Trophoblast cell (in vitro differentiated cells and primary cell): Measurements from ENCODE around the gene SETD6.
"Not testable (repeated sequence)": the region's sequence is repeated elsewhere in the genome, so short reads cannot be mapped to it uniquely, and the experiment has no call there.

Source experiments
- DNase-seq, 2 donors: peaks; one replicate each; pipeline ENCODE4 v3.0.0-alpha.2; 2016
- H2AFZ ChIP-seq: 2 replicates; pipeline ENCODE4 v1.6.1; 2013; ENCODE audit warnings: low read length, moderate library complexity, mild to moderate bottlenecking; ENCODE audit not compliant: insufficient read depth, poor library complexity
- H2AK5ac ChIP-seq: 2 replicates; pipeline ENCODE4 v1.6.1; 2013; ENCODE audit warnings: mild to moderate bottlenecking, low read length
- H2BK120ac ChIP-seq: 2 replicates; pipeline ENCODE4 v1.6.1; 2013; ENCODE audit warnings: low read length, mild to moderate bottlenecking, moderate library complexity; ENCODE audit not compliant: insufficient read depth, poor library complexity
- H2BK12ac ChIP-seq: 2 replicates; pipeline ENCODE4 v1.6.1; 2013; ENCODE audit warnings: mild to moderate bottlenecking, low read length, moderate library complexity
- H2BK5ac ChIP-seq: 2 replicates; pipeline ENCODE4 v1.6.1; 2013; ENCODE audit warnings: low read length, low read depth, moderate library complexity, mild to moderate bottlenecking; ENCODE audit not compliant: poor library complexity
- H3K14ac ChIP-seq: 2 replicates; pipeline ENCODE4 v1.6.1; 2013; ENCODE audit warnings: mild to moderate bottlenecking, low read length
- H3K18ac ChIP-seq: 2 replicates; pipeline ENCODE4 v1.6.1; 2013; ENCODE audit warnings: mild to moderate bottlenecking, low read length
- H3K23ac ChIP-seq: 2 replicates; pipeline ENCODE4 v1.6.1; 2013; ENCODE audit warnings: low read length
- H3K27ac ChIP-seq: 2 replicates; pipeline ENCODE4 v1.5.1; 2013; ENCODE audit warnings: low read depth, mild to moderate bottlenecking, inconsistent platforms, low read length, moderate library complexity
- H3K27me3 ChIP-seq: 2 replicates; pipeline ENCODE4 v1.6.1; 2013; ENCODE audit warnings: inconsistent platforms, mild to moderate bottlenecking, low read length, moderate library complexity; ENCODE audit not compliant: insufficient read depth
- H3K36me3 ChIP-seq, 2 experiments: 1 replicate in 1 of 2; 2 replicates in 1 of 2; pipeline ENCODE4 v1.6.1; 2013; ENCODE audit warnings: low read length in 2 of 2, mild to moderate bottlenecking in 2 of 2, moderate library complexity in 1 of 2; ENCODE audit not compliant: insufficient read depth in 2 of 2, control insufficient read depth in 1 of 2
- H3K4ac ChIP-seq: 2 replicates; pipeline ENCODE4 v1.6.1; 2013; ENCODE audit warnings: low read depth, mild to moderate bottlenecking, low read length, moderate library complexity
- H3K4me1 ChIP-seq, 2 experiments: 1 replicate in 1 of 2; 2 replicates in 1 of 2; pipeline ENCODE4 v1.6.1; 2013; ENCODE audit warnings: low read length in 2 of 2, mild to moderate bottlenecking in 2 of 2, moderate library complexity in 1 of 2; ENCODE audit not compliant: insufficient read depth in 2 of 2, control insufficient read depth in 1 of 2
- H3K4me2 ChIP-seq: 2 replicates; pipeline ENCODE4 v1.6.1; 2013; ENCODE audit warnings: inconsistent platforms, mild to moderate bottlenecking, low read length, moderate library complexity
- H3K4me3 ChIP-seq: 2 replicates; pipeline ENCODE4 v1.5.1; 2013; ENCODE audit warnings: mild to moderate bottlenecking, low read depth, low read length, inconsistent platforms
- H3K79me1 ChIP-seq: one replicate; pipeline ENCODE4 v1.6.1; 2013; ENCODE audit warnings: low read length
- H3K79me2 ChIP-seq: 2 replicates; pipeline ENCODE4 v1.6.1; 2013; ENCODE audit warnings: low read length, mild to moderate bottlenecking; ENCODE audit not compliant: control insufficient read depth, insufficient read depth, poor library complexity
- H3K9ac ChIP-seq: 2 replicates; pipeline ENCODE4 v1.6.1; 2013; ENCODE audit warnings: mild to moderate bottlenecking, low read length
- H3K9me3 ChIP-seq: 2 replicates; pipeline ENCODE4 v1.6.1; 2013; ENCODE audit warnings: low read depth, mild to moderate bottlenecking, control low read depth, inconsistent platforms, low read length; ENCODE audit not compliant: insufficient read depth
- H4K12ac ChIP-seq: 2 replicates; pipeline ENCODE4 v1.6.1; 2013; ENCODE audit warnings: low read depth, mild to moderate bottlenecking, low read length, moderate library complexity
- H4K8ac ChIP-seq: 2 replicates; pipeline ENCODE4 v1.6.1; 2013; ENCODE audit warnings: low read depth, mild to moderate bottlenecking, low read length, moderate library complexity
- H4K91ac ChIP-seq: one replicate; pipeline ENCODE4 v1.6.1; 2013; ENCODE audit warnings: low read depth, mild to moderate bottlenecking, low read length, moderate library complexity
- WGBS: extraction: QIAGEN DNeasy Blood & Tissue Kit; methylation state at CpG from one replicate; pipeline ENCODE4 v1.1.7; 2013; ENCODE audit warnings: missing lambda C conversion rate; ENCODE audit not compliant: insufficient read length, insufficient coverage; ENCODE audit errors: extremely low coverage; 5-methylcytosine and 5-hydroxymethylcytosine counted together

The SETD6 gene

DNA sequence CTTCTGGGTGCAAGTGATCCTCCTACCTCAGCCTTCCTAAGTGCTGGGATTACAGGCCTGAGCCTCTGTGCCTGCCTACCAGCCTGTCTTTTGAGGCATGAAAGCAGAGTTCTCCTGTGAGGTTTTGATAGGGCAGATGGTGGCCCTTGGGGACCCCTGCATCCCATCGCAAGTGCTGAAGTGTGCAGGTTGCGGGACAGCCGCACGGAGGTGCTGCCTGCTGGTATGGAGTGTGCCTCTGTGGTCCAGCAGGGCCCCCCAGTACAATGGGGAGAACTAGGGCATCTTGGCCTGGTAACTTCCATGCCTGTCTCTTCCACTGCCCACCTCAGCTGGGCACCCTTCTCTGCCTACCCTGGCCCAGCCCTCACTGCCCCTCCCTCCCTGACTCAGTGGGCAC lies 25.3 kb upstream of the SETD6 start:
- no peak for DNase-seq
- no CpG with 5 or more reads among the region's 4 CpGs for WGBS
- no peak overlapping the region for H2BK12ac ChIP-seq

DNA sequence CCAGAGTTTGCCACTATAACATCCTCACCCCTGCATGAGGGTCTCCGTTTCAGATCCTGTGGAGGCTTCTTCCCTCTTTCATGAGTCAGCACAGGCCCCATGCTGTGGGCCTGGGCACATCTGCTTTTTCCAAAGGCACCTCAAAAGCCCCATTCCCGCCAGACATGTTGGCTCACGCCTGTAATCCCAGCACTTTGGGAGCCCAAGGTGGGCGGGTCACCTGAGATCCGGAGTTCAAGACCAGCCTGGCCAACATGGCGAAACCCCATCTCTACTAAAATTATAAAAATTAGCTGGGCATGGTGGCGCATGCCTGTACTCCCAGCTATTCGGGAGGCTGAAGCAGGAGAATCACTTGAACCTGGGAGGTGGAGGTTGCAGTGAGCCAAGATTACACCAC lies 24.8 kb upstream of the SETD6 start:
- DNase-seq, H4K12ac ChIP-seq, H2AFZ ChIP-seq, H3K4me3 ChIP-seq, H3K14ac ChIP-seq, H3K36me3 ChIP-seq, H2BK12ac ChIP-seq, H2BK5ac ChIP-seq, H3K79me2 ChIP-seq, H2BK120ac ChIP-seq, H4K91ac ChIP-seq, H3K4me2 ChIP-seq, H3K4me1 ChIP-seq, H3K9ac ChIP-seq, H2AK5ac ChIP-seq, H3K27me3 ChIP-seq, H3K79me1 ChIP-seq, H3K18ac ChIP-seq, H3K4ac ChIP-seq, H3K9me3 ChIP-seq, H3K27ac ChIP-seq, H4K8ac ChIP-seq, H3K23ac ChIP-seq: not testable (repeated sequence)
- WGBS, result no CpG with 5 or more reads among the region's 8 CpGs

More for the DNA sequence above, 25.3 kb upstream of the SETD6 start:
- no peak overlapping the region for H2BK120ac ChIP-seq
- H3K36me3 ChIP-seq, result no peaks in the 10 kb centered on the region
- no peak overlapping the region for H2AFZ ChIP-seq
- no peak overlapping the region for H3K23ac ChIP-seq
- H3K4ac ChIP-seq, result no peak overlapping the region
- no peak overlapping the region for H4K8ac ChIP-seq
- no peak overlapping the region for H3K9ac ChIP-seq
- H3K79me1 ChIP-seq, result no peaks in the 10 kb centered on the region
- H3K4me1 ChIP-seq, result peaks cover 0 to 2% of the 10 kb centered on the region in 2 experiments
- no peak overlapping the region for H4K12ac ChIP-seq
- no peak overlapping the region for H3K4me2 ChIP-seq
- no peaks in the 10 kb centered on the region for H3K79me2 ChIP-seq
- H3K4me3 ChIP-seq, result no peak overlapping the region
- H2AK5ac ChIP-seq, result no peak overlapping the region
- no peak overlapping the region for H3K18ac ChIP-seq
- H2BK5ac ChIP-seq, result no peak overlapping the region
- H4K91ac ChIP-seq, result no peak overlapping the region
- H3K27ac ChIP-seq, result no peak overlapping the region
- no peak overlapping the region for H3K14ac ChIP-seq
- no peaks in the 10 kb centered on the region for H3K9me3 ChIP-seq
- H3K27me3 ChIP-seq, result no peaks in the 10 kb centered on the region

GRCh38 chr16:58492066-58492465 lies 23.3 kb upstream of the SETD6 start:
- Histone ChIP-seq H4K12ac (no peak overlapping the region), H2AK5ac (no peak overlapping the region), H3K79me1 (no peaks in the 10 kb centered on the region), H3K9ac (no peak overlapping the region), H3K4me2 (no peak overlapping the region), H3K18ac (no peak overlapping the region), H3K14ac (no peak overlapping the region), H4K91ac (no peak overlapping the region), H3K27me3 (no peaks in the 10 kb centered on the region), H3K36me3 (no peaks in the 10 kb centered on the region), H2AFZ (no peak overlapping the region), H4K8ac (no peak overlapping the region), H3K9me3 (peaks cover 3% of the 10 kb centered on the region), H3K4ac (no peak overlapping the region), H2BK5ac (no peak overlapping the region), H3K23ac (no peak overlapping the region), H2BK120ac (no peak overlapping the region), H3K79me2 (no peaks in the 10 kb centered on the region), H3K27ac (no peak overlapping the region), H3K4me1 (peaks cover 0 to 2% of the 10 kb centered on the region in 2 experiments), H3K4me3 (no peak overlapping the region), H2BK12ac (no peak overlapping the region)
- no CpG with 5 or more reads among the region's 4 CpGs for WGBS
- DNase-seq, result no peak

- Histone ChIP-seq H3K23ac (no peak overlapping the region), H2BK120ac (no peak overlapping the region), H3K14ac (no peak overlapping the region), H3K9ac (no peak overlapping the region), H4K91ac (no peak overlapping the region), H3K79me2 (no peaks in the 10 kb centered on the region), H3K36me3 (no peaks in the 10 kb centered on the region), H2BK12ac (no peak overlapping the region), H3K27ac (no peak overlapping the region), H2AK5ac (no peak overlapping the region), H4K8ac (no peak overlapping the region), H3K4me3 (no peak overlapping the region), H2BK5ac (no peak overlapping the region), H3K4ac (no peak overlapping the region), H3K9me3 (peaks cover 3% of the 10 kb centered on the region), H3K27me3 (no peaks in the 10 kb centered on the region), H3K18ac (no peak overlapping the region), H2AFZ (no peak overlapping the region), H3K79me1 (no peaks in the 10 kb centered on the region), H4K12ac (no peak overlapping the region), H3K4me2 (no peak overlapping the region), H3K4me1 (no peaks in the 10 kb centered on the region)
- no peak for DNase-seq
- no CpG with 5 or more reads among the region's 5 CpGs for whole genome bisulfite sequencing
Observed at GRCh38 chr16:58492735-58493134, 22.6 kb upstream of the SETD6 start.
